Measurements from ENCODE around the gene TLNRD1. TPM values are rescaled to one million over a fixed set of nuclear protein-coding genes. Genes with fewer than 3 reads are reported as not detected.

TLNRD1 gene
- total and polyA plus RNA-seq, 2 donors = 9.1 to 10.2 TPM

DNA sequence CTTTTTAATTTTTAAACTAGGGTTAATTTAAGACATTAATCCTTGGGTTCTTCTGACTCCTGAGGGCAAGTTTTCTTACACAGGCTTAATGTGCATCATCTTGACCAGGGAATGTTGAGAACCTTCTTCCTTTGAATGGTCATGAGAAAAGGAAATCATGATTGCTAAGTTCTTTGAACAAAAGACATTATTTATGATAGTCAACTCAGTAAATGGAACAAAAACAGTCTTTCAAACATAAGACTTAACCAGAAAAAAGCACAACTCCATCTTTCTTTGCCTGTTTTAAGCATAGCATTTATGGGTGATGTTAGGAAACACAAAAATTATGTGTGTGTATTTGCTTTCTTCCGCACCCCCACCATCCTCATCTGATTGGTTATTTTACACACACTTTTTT is 5.4 kb downstream of the TLNRD1 start:
- no peak overlapping the region for H3K4me3 ChIP-seq (ENCODE audit: low read length in 2 of 2)

GRCh38 chr15:81007428-81008064 is 6.8 kb downstream of the TLNRD1 start:
- Histone ChIP-seq H3K36me3 (ENCODE audit: control insufficient read depth in 2 of 2, insufficient read depth in 2 of 2, low read length in 1 of 2) (peaks cover 6 to 9% of the 10 kb centered on the region in 2 donors), H3K27me3 (ENCODE audit: control insufficient read depth in 2 of 2, insufficient read depth in 1 of 2, low read length in 1 of 2) (no peaks in the 10 kb centered on the region), H3K27ac (ENCODE audit: low read depth in 1 of 2, low read length in 1 of 2) (peak overlapping the region in 1 of 2 donors; percentile 11), H3K9me3 (ENCODE audit: control insufficient read depth in 2 of 2, insufficient read depth in 1 of 2, low read length in 1 of 2) (no peaks in the 10 kb centered on the region), H3K4me3 (ENCODE audit: low read length in 2 of 2) (no peak overlapping the region), H3K4me1 (ENCODE audit: control insufficient read depth in 2 of 2, insufficient read depth in 2 of 2, low read length in 2 of 2) (peaks cover 4 to 6% of the 10 kb centered on the region in 2 donors)
- 82% methylated on average over 6 of the region's 6 CpGs for WGBS
- no peak for DNase-seq (ENCODE audit: low read depth in 6 of 9, low spot score in 9 of 9)

More for the DNA sequence above, 5.4 kb downstream of the TLNRD1 start:
- Histone ChIP-seq H3K36me3 (ENCODE audit: control insufficient read depth in 2 of 2, insufficient read depth in 2 of 2, low read length in 1 of 2) (peaks cover 7 to 9% of the 10 kb centered on the region in 2 donors), H3K27ac (ENCODE audit: low read depth in 1 of 2, low read length in 1 of 2) (no peak overlapping the region), H3K9me3 (ENCODE audit: control insufficient read depth in 2 of 2, insufficient read depth in 1 of 2, low read length in 1 of 2) (no peaks in the 10 kb centered on the region), H3K4me1 (ENCODE audit: control insufficient read depth in 2 of 2, insufficient read depth in 2 of 2, low read length in 2 of 2) (peaks cover 9 to 10% of the 10 kb centered on the region in 2 donors), H3K27me3 (ENCODE audit: control insufficient read depth in 2 of 2, insufficient read depth in 1 of 2, low read length in 1 of 2) (no peaks in the 10 kb centered on the region)
- 98% methylated on average over 1 of the region's 1 CpG for WGBS
- no peak for DNase-seq (ENCODE audit: low read depth in 6 of 9, low spot score in 9 of 9)

DNA sequence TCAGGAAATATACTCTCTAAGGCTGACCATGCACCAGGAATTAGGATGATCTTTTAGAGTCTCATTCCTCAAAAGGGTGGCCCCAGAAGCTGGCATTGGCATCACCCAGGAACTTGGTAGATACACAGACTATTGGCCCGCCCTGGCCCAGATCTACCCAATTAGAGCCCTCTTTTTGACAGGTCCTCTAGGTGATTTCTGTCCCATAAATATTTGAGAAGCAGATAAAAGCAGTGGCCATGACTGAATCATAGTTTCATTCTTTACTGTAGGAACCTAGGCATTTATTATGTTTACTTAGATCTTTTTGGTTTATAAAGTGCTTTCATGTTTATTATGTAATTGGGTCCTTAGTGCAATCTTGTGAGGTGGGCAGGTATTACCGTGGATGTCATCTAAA is 7.6 kb downstream of the TLNRD1 start:
- H3K9me3 ChIP-seq (ENCODE audit: control insufficient read depth in 2 of 2, insufficient read depth in 1 of 2, low read length in 1 of 2) = no peaks in the 10 kb centered on the region
- H3K27ac ChIP-seq (ENCODE audit: low read depth in 1 of 2, low read length in 1 of 2) = no peak overlapping the region
- no peaks in the 10 kb centered on the region for H3K4me1 ChIP-seq (ENCODE audit: control insufficient read depth in 2 of 2, insufficient read depth in 2 of 2, low read length in 2 of 2)
- WGBS = 99% methylated on average over 2 of the region's 2 CpGs
- no peak overlapping the region for H3K4me3 ChIP-seq (ENCODE audit: low read length in 2 of 2)
- no peak for DNase-seq (ENCODE audit: low read depth in 6 of 9, low spot score in 9 of 9)
- H3K36me3 ChIP-seq (ENCODE audit: control insufficient read depth in 2 of 2, insufficient read depth in 2 of 2, low read length in 1 of 2) = peaks cover 0 to 5% of the 10 kb centered on the region in 2 donors
- no peaks in the 10 kb centered on the region for H3K27me3 ChIP-seq (ENCODE audit: control insufficient read depth in 2 of 2, insufficient read depth in 1 of 2, low read length in 1 of 2)

GRCh38 chr15:81010086-81010485 is 9.4 kb downstream of the TLNRD1 start:
- H3K27me3 ChIP-seq (ENCODE audit: control insufficient read depth in 2 of 2, insufficient read depth in 1 of 2, low read length in 1 of 2) = no peaks in the 10 kb centered on the region
- H3K4me1 ChIP-seq (ENCODE audit: control insufficient read depth in 2 of 2, insufficient read depth in 2 of 2, low read length in 2 of 2) = no peaks in the 10 kb centered on the region
- H3K9me3 ChIP-seq (ENCODE audit: control insufficient read depth in 2 of 2, insufficient read depth in 1 of 2, low read length in 1 of 2) = no peaks in the 10 kb centered on the region
- H3K4me3 ChIP-seq (ENCODE audit: low read length in 2 of 2) = no peak overlapping the region
- no peak for DNase-seq (ENCODE audit: low read depth in 6 of 9, low spot score in 9 of 9)
- H3K27ac ChIP-seq (ENCODE audit: low read depth in 1 of 2, low read length in 1 of 2) = no peak overlapping the region
- 96% methylated on average over 4 of the region's 4 CpGs for WGBS
- H3K36me3 ChIP-seq (ENCODE audit: control insufficient read depth in 2 of 2, insufficient read depth in 2 of 2, low read length in 1 of 2) = peaks cover 0 to 3% of the 10 kb centered on the region in 2 donors

DNA sequence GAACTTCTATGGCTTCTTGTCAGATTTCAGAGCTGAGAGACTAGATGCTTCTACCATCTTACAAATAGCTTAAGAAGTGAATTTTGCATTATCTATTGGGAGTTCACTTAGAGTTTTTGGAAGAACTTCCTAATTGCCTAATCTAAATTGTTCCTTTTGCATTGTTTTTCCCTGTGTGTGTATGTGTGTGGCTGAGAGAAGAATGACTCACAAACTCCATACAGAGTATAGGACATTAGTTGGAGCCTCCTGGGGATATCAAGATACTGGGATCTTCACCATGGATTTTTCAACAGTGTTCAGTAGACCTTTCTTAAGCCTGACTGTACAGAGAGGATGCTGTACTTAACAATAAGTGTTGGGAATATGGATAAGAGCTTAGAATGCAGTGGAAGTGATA is 10.9 kb downstream of the TLNRD1 start:
- H3K27me3 ChIP-seq (ENCODE audit: control insufficient read depth in 2 of 2, insufficient read depth in 1 of 2, low read length in 1 of 2) = no peaks in the 10 kb centered on the region
- no peaks in the 10 kb centered on the region for H3K36me3 ChIP-seq (ENCODE audit: control insufficient read depth in 2 of 2, insufficient read depth in 2 of 2, low read length in 1 of 2)

DNA sequence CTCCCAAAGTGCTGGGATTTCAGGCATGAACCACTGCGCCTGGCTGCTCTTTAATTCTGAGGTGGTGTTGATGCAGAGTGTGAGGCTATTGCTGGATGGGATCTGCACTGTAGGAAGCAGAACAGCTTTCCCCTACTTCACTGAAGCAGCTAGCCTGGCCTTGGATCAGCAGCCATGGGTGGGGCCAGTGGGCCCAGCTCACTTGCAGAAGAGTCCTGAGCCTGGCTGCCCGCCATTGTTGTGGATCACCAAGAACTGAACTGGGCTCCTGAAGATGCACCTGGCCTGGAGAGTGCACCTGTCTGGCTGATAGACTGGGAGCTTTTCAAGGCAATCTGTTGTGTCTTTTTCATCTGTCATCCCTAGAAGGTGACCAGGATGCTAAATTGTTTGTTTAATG is 11.9 kb downstream of the TLNRD1 start:
- no peak for DNase-seq (ENCODE audit: low read depth in 6 of 9, low spot score in 9 of 9)
- 98% methylated on average over 2 of the region's 2 CpGs for WGBS
- Histone ChIP-seq H3K9me3 (ENCODE audit: control insufficient read depth in 2 of 2, insufficient read depth in 1 of 2, low read length in 1 of 2) (no peaks in the 10 kb centered on the region), H3K27ac (ENCODE audit: low read depth in 1 of 2, low read length in 1 of 2) (no peak overlapping the region), H3K4me1 (ENCODE audit: control insufficient read depth in 2 of 2, insufficient read depth in 2 of 2, low read length in 2 of 2) (no peaks in the 10 kb centered on the region), H3K36me3 (ENCODE audit: control insufficient read depth in 2 of 2, insufficient read depth in 2 of 2, low read length in 1 of 2) (no peaks in the 10 kb centered on the region), H3K4me3 (ENCODE audit: low read length in 2 of 2) (no peak overlapping the region), H3K27me3 (ENCODE audit: control insufficient read depth in 2 of 2, insufficient read depth in 1 of 2, low read length in 1 of 2) (no peaks in the 10 kb centered on the region)

More for the DNA sequence above, 10.9 kb downstream of the TLNRD1 start:
- Histone ChIP-seq H3K4me1 (ENCODE audit: control insufficient read depth in 2 of 2, insufficient read depth in 2 of 2, low read length in 2 of 2) (no peaks in the 10 kb centered on the region), H3K9me3 (ENCODE audit: control insufficient read depth in 2 of 2, insufficient read depth in 1 of 2, low read length in 1 of 2) (no peaks in the 10 kb centered on the region), H3K4me3 (ENCODE audit: low read length in 2 of 2) (no peak overlapping the region), H3K27ac (ENCODE audit: low read depth in 1 of 2, low read length in 1 of 2) (no peak overlapping the region)
- DNase-seq (ENCODE audit: low read depth in 6 of 9, low spot score in 9 of 9) = no peak

DNA sequence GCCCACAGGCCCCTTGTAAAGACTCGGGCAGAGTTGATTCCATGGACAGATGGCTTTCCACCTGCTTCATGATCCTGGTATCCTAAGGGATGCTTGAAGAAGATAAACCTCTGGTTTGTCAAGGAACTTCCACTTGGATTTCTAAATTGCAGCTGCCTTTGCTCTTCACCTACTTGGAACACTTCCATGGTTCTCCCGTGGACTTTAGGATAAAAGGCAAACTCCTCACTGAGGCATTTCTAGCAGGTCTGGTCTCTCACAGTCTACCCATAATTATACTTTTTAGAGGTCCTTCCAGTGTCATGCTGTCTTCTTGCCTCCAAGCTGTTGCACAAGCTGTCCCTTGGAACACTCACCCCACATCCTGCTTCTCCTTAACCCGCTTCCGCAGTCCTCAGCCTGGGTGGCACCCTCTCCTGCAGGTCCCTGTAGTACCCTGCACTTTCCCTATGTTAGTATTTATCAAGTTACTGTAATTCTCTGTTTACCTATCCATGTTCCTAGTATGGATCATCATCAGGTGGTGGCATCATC is 12.7 kb downstream of the TLNRD1 start:
- WGBS = 99% methylated on average over 4 of the region's 4 CpGs
- Histone ChIP-seq H3K9me3 (ENCODE audit: control insufficient read depth in 2 of 2, insufficient read depth in 1 of 2, low read length in 1 of 2) (no peaks in the 10 kb centered on the region), H3K27me3 (ENCODE audit: control insufficient read depth in 2 of 2, insufficient read depth in 1 of 2, low read length in 1 of 2) (no peaks in the 10 kb centered on the region), H3K4me1 (ENCODE audit: control insufficient read depth in 2 of 2, insufficient read depth in 2 of 2, low read length in 2 of 2) (no peaks in the 10 kb centered on the region), H3K4me3 (ENCODE audit: low read length in 2 of 2) (no peak overlapping the region), H3K36me3 (ENCODE audit: control insufficient read depth in 2 of 2, insufficient read depth in 2 of 2, low read length in 1 of 2) (no peaks in the 10 kb centered on the region), H3K27ac (ENCODE audit: low read depth in 1 of 2, low read length in 1 of 2) (no peak overlapping the region)
- no peak for DNase-seq (ENCODE audit: low read depth in 6 of 9, low spot score in 9 of 9)

- H3K27ac ChIP-seq (ENCODE audit: low read depth in 1 of 2, low read length in 1 of 2) = no peak overlapping the region
- WGBS = 98% methylated on average over 9 of the region's 9 CpGs
- DNase-seq (ENCODE audit: low read depth in 6 of 9, low spot score in 9 of 9) = no peak
- H3K4me3 ChIP-seq (ENCODE audit: low read length in 2 of 2) = no peak overlapping the region
- H3K9me3 ChIP-seq (ENCODE audit: control insufficient read depth in 2 of 2, insufficient read depth in 1 of 2, low read length in 1 of 2) = no peaks in the 10 kb centered on the region
- H3K4me1 ChIP-seq (ENCODE audit: control insufficient read depth in 2 of 2, insufficient read depth in 2 of 2, low read length in 2 of 2) = no peaks in the 10 kb centered on the region
- H3K36me3 ChIP-seq (ENCODE audit: control insufficient read depth in 2 of 2, insufficient read depth in 2 of 2, low read length in 1 of 2) = no peaks in the 10 kb centered on the region
- H3K27me3 ChIP-seq (ENCODE audit: control insufficient read depth in 2 of 2, insufficient read depth in 1 of 2, low read length in 1 of 2) = no peaks in the 10 kb centered on the region
Measured at GRCh38 chr15:81014446-81015093, 13.8 kb downstream of the TLNRD1 start.

GRCh38 chr15:81015621-81016488 is 15.1 kb downstream of the TLNRD1 start:
- no peak for DNase-seq (ENCODE audit: low read depth in 6 of 9, low spot score in 9 of 9)
- H3K36me3 ChIP-seq (ENCODE audit: control insufficient read depth in 2 of 2, insufficient read depth in 2 of 2, low read length in 1 of 2) = no peaks in the 10 kb centered on the region
- no peak overlapping the region for H3K4me3 ChIP-seq (ENCODE audit: low read length in 2 of 2)
- H3K4me1 ChIP-seq (ENCODE audit: control insufficient read depth in 2 of 2, insufficient read depth in 2 of 2, low read length in 2 of 2) = no peaks in the 10 kb centered on the region
- H3K27ac ChIP-seq (ENCODE audit: low read depth in 1 of 2, low read length in 1 of 2) = no peak overlapping the region
- WGBS = 92% methylated on average over 8 of the region's 8 CpGs
- H3K9me3 ChIP-seq (ENCODE audit: control insufficient read depth in 2 of 2, insufficient read depth in 1 of 2, low read length in 1 of 2) = no peaks in the 10 kb centered on the region
- H3K27me3 ChIP-seq (ENCODE audit: control insufficient read depth in 2 of 2, insufficient read depth in 1 of 2, low read length in 1 of 2) = no peaks in the 10 kb centered on the region

All from thymus (tissue), 11 donors.